Left colon (tissue), 2 donors: ENCODE measurements around the gene TVP23C. TPM values are rescaled to one million over a fixed set of nuclear protein-coding genes. Genes with fewer than 3 reads are reported as not detected.

Source experiments
- total RNA-seq, 2 donors: library from RNA; stranded (reverse); fragmentation: NEBNext Ultra II Directional; extraction: Animal tissue kit (Norgen Biotek cat#: 25700); gene quantifications; one replicate each; pipeline ENCODE4 v1.2.1, GENCODE V29; 2021
- donor health status: DM: no; HTN: no; CAD: no.
- donor health status: DM: yes; HTN: yes; CAD: no.

Gene TVP23C
- total RNA-seq, 2 donors from 2014 or later = 18.0 to 20.7 TPM

Other genes starting within 250 kb of the TVP23C start
- gene TEKT3, start 221.9 kb downstream of the TVP23C start, total RNA-seq = under 1 TPM; 0.36 to 0.64 TPM
- 1 to 10 TPM; 6.4 to 6.6 TPM for gene CDRT4, start 95.9 kb downstream of the TVP23C start, total RNA-seq
- gene FBXW10B, start 56.2 kb upstream of the TVP23C start, total RNA-seq = 1 to 10 TPM in 1 of 2 donors, under 1 TPM in 1; 0.95 to 1.6 TPM
- 10 to 100 TPM; 22.5 to 26.0 TPM for gene TRIM16, start 120.8 kb upstream of the TVP23C start, total RNA-seq
- gene ZNF286A, start 136.3 kb upstream of the TVP23C start, total RNA-seq = 1 to 10 TPM; 6.4 to 10.0 TPM
- not detected for gene TBC1D26, start 168.8 kb upstream of the TVP23C start, total RNA-seq